HG02981 (cell line): ENCODE measurements around the gene NT5C3A.
"Not testable (repeated sequence)": the region's sequence is repeated elsewhere in the genome, so short reads cannot be mapped to it uniquely, and the experiment has no call there.

Experiments used
- ATAC-seq: cut with Tn5 transposase; IDR thresholded peaks from one replicate; pipeline ENCODE4 v1.9.1; 2021; ENCODE audit warnings: mild to moderate bottlenecking, moderate library complexity; ENCODE audit not compliant: unreplicated experiment

The NT5C3A gene

DNA sequence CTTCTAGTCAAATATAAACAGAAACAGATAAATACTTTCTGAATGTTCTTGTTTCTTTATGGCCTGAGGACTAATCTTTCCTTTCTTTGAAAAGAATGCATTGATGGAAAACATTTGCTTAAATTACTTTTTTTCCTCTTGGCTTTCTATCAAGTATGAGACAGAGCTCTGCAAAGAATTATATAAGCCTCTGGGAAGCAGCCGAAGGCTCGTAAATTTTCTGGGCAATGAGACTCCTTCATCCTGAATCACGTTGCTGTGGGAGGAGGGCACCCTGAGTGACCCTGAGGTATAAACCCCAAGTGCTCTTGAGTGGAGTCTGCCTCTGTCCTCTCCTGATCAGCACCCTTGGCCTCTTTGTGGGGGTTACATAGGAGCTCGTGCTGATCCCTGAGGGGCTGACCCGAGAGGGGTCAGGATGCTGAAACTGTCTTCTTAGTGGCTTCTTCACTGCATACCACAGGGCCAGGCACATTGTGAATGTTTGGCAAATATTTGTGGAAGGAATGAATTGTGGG lies 71.4 kb downstream of the NT5C3A start:
- ATAC-seq: not testable (repeated sequence)

DNA sequence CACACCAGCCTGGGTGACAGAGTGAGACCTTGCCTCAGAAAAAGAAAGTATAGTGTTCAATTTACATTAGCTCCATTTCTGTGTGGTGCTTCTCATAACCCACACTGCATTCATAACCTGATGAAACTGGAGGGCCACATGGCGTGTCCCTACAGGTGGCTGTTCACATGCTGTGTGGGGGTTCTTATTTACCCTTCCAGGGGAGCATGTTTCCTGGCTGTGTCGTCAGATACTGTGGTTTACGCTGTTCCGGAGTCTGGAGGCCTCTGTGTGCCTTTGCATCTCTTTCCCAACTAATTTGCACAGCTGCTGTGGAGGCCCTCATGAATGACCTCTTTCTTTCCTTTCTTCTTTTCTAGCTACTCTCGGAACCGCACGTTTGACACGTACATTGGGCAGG lies 74.4 kb downstream of the NT5C3A start:
- ATAC-seq: peak; percentile 69

DNA sequence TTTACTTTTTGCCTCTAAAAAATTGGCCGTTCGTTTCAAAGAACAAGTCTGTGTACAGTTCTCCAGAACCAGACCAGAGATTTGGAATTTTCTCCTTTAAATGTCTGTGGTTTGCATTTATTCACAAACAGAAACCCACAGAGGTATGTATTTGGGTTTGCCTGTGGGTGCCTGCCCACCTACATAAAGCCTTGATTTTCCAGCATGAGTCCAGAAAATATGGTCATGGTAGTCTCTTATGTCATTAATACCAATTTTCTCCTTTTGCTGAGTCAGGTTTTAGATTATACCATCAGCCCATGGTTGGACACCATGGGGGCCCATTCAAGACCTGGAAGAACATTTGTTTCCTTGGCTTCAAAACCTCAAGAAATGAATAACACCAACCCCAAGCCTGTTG lies 82.7 kb downstream of the NT5C3A start:
- ATAC-seq: not testable (repeated sequence)

DNA sequence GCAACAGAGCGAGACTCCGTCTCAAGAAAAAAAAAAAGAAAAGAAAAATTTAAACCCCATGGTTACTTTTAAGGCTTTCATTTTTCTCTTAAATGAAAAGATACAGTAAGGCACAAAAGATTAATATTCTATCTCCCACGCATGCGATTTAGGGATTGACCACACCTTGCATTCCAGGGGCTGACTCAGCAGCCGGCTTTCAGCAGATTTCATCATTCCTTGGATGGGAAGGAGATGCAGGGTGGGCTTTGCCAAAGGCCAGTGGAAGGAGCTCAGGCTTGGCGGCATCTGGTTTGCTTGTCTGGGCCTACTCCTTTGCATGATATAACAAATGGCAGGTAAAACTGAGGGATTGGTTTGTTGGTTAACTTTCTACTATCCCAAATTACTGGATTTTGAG lies 83.3 kb downstream of the NT5C3A start:
- not testable (repeated sequence) for ATAC-seq

DNA sequence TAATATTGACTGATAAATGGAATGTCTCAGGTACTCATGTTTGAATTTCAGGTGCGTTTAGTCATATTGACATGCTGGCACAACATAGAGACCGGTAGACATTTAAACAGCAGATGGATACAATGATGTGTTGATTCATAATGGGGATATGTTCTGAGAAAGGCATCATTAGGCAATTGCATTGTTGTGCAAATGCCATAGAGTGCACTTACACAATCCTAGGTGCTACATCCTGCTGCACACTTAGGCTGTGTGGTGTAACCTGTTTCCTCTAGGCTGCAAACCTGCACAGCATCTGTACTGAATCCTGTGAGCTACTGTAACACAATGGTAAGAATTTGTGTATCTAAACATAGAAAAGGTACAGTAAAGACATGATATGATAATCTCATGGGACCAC lies 85.4 kb downstream of the NT5C3A start:
- ATAC-seq: not testable (repeated sequence)

DNA sequence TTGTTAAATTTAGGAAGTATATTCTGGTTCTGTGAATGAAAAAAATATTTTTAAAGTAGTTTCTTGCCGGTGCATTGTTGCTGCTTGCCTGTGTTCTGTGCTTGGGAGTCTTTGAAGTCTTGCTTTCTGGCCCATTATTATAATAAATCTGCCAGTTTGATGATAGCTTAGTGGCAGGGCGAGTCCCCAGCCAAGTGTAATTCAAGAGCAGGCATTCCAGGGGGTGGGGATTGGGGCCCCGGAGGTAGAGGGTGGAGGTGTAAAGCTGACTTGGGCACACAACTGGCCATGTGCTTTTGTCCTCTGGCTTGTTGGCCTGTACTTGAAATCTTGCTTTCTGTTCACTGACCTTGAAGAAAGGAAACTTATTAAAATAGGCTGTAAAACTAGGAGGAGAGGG lies 90.6 kb downstream of the NT5C3A start:
- ATAC-seq: not testable (repeated sequence)

DNA sequence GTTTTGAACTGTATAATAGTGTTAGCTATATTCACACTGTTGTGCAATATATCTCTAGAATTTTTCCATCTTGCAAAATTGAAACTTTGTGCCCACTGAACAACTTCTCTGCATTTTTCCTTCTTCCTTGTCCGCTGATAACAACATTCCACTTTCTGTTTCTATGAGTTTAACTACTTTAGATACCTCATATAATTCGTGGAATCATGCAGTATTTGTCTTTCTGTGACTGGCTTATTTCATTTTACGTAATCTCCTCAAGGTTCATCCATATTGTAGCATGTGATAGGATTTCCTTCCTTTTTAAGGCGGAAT lies 95.4 kb downstream of the NT5C3A start:
- not testable (repeated sequence) for ATAC-seq

DNA sequence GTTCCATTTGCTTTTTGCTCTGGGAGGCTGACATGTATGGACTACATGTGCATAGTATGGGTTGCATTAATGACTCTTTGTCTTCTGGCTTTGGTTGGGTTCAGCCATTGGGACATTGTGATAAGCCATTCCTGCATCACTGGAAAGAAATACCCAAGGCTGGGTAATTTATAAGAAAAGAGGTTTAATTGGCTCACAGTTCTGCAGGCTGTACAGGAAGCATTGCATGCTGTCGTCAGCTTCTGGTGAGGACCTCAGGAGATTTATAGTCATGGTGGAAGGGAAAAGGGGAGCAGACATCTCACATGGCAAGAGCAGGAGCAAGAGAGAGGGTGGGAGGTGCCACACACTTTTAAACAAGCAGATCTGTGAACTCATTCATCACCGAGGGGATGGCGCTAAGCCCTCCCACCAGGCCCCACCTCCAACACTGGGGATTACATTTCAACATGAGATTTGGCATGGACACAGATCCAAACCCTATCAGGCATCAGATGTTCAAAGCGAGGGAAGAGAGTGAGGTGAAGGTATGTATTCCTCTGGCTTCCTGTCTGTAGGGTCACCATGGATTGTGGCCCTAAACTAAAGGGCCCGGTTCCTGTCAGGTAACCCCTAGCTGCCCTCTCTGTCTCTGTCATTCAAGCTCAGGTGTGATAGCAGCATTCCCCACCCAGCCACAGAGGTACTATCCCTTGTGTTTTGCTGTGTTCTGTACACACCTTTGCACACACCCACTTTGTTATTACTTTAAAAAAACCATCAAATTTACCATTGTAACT lies 95.9 kb downstream of the NT5C3A start:
- ATAC-seq: not testable (repeated sequence)

DNA sequence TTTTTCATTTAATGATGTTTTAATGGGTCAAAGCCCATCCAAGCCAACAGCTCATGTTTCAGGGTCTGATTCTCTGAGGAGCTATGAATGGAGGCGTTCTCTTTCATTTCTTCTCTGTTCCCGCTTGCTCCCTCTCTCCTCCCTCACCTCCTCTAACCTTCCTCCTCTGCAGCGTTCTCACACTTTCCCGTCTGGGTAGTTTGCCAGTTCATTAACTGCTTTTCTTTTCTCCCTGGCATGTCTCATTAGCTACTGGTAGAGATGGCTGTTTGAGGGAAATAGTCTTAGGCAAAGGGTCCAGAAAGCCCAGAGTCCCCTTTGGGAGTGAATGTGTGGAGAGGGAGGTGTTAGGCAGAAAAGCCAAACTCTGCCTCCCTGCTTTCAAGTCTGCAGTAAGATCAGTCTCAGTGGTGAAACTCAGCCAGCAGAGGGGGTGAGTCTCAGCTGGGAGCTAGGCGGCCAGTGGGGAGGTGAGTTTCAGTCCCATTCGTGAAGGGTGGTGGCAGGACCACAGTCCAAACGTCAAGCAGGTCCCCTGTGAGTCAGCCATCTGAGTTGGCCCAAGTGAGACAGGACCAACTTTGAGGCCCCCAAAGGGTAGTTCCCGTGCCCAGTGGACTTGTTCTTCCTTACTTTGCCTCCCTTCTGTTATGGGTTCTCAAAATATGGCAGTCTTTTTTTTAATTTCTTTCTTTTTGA lies 98.0 kb downstream of the NT5C3A start:
- peak; percentile 96 for ATAC-seq
